Endothelial cell of umbilical vein (primary cell): ENCODE results near the gene TENM4. TPM values are rescaled to one million over a fixed set of nuclear protein-coding genes. Genes with fewer than 3 reads are reported as not detected.
A peak's percentile ranks its signal among the peaks of the same experiment; 100 is the strongest.

ENCODE experiments used
- BruUV-seq: library from RNA; stranded (reverse); fragments of 400-500 nt; replicated peaks from 2 replicates; lab custom pipeline; 2021; lab: Mats Ljungman, UMichigan
- CTCF ChIA-PET: fragments of 300-600, 350-600 bp; sonication (Branson Sonifier 250); formaldehyde crosslinking; loops from one replicate; lab custom pipeline; 2021; ENCODE audit warnings: antibody characterized with exemption, inconsistent platforms; lab: Charles Lee
- POLR2A ChIA-PET: fragments of 300-600, 350-600 bp; sonication (Branson Sonifier 250); formaldehyde crosslinking; loops from one replicate; lab custom pipeline; 2021; ENCODE audit warnings: antibody characterized with exemption, inconsistent platforms; lab: Charles Lee
- DNase-seq: peaks from one replicate; pipeline ENCODE4 v3.0.0-alpha.2; 2011; ENCODE audit warnings: low read depth, low spot score
- FAIRE-seq: peaks from 2 replicates; lab custom pipeline; 2011; peaks lifted over from hg19 to GRCh38; lab: Jason Lieb, UNC
- H2AFZ ChIP-seq: 2 replicates; pipeline ENCODE4 v1.6.0; 2012; ENCODE audit warnings: low read depth, low read length, control low read depth, inconsistent platforms
- H3K27ac ChIP-seq: 2 replicates; pipeline ENCODE4 v1.5.1; 2011; ENCODE audit warnings: low read depth, mild to moderate bottlenecking, control low read depth, low read length, moderate library complexity; ENCODE audit not compliant: insufficient read depth
- H3K27me3 ChIP-seq, 2 experiments: 2 replicates each; pipeline versions ENCODE4 v1.6.0 to v1.6.1; 2011; ENCODE audit warnings: low read length in 2 of 2, mixed read lengths in 1 of 2; ENCODE audit not compliant: control insufficient read depth in 2 of 2, insufficient read depth in 2 of 2
- H3K36me3 ChIP-seq, 2 experiments: 2 replicates in 1 of 2; 3 replicates in 1 of 2; pipeline ENCODE4 v1.5.1; 2011; ENCODE audit warnings: low read length in 2 of 2, mild to moderate bottlenecking in 1 of 2, moderate library complexity in 1 of 2; ENCODE audit not compliant: control insufficient read depth in 2 of 2, insufficient read depth in 2 of 2; ENCODE audit errors: extremely low read depth in 1 of 2
- H3K4me1 ChIP-seq: 3 replicates; pipeline ENCODE4 v1.5.1; 2011; ENCODE audit warnings: mild to moderate bottlenecking, low read length; ENCODE audit not compliant: control insufficient read depth, insufficient read depth; ENCODE audit errors: extremely low read depth
- H3K4me2 ChIP-seq: 2 replicates; pipeline ENCODE4 v1.6.1; 2011; ENCODE audit warnings: low read length, control low read depth, mixed read lengths; ENCODE audit not compliant: insufficient read depth
- H3K4me3 ChIP-seq, 3 experiments: fragments of 200-600 bp in 1 of 3; sonication (generic), shearing (Covaris generic) in 1 of 3; replicated peaks in 1 of 3; 2 replicates each; pipeline ENCODE4 v1.5.1; 2011 to 2016; ENCODE audit warnings: control low read depth in 3 of 3, low read length in 3 of 3, mild to moderate bottlenecking in 2 of 3, inconsistent platforms in 1 of 3, low read depth in 1 of 3, moderate library complexity in 1 of 3; ENCODE audit not compliant: insufficient read depth in 1 of 3
- H3K79me2 ChIP-seq: 2 replicates; pipeline ENCODE4 v1.6.0; 2012; ENCODE audit warnings: low read length, inconsistent platforms; ENCODE audit not compliant: control insufficient read depth, insufficient read depth
- H3K9ac ChIP-seq: replicated peaks from 2 replicates; pipeline ENCODE3; 2011; ENCODE audit warnings: low read length, control low read depth; ENCODE audit not compliant: insufficient read depth; ENCODE audit errors: extremely low read depth
- H3K9me1 ChIP-seq: replicated peaks from 3 replicates; pipeline ENCODE4 v1.6.0; 2011; ENCODE audit warnings: mild to moderate bottlenecking, low read length; ENCODE audit not compliant: control insufficient read depth, insufficient read depth; ENCODE audit errors: extremely low read depth
- H3K9me3 ChIP-seq: replicated peaks from 2 replicates; pipeline ENCODE4 v1.5.1; 2012; ENCODE audit warnings: low read length, inconsistent platforms; ENCODE audit not compliant: control insufficient read depth, insufficient read depth
- H4K20me1 ChIP-seq: replicated peaks from 2 replicates; pipeline ENCODE3; 2011; ENCODE audit warnings: mild to moderate bottlenecking, low read length; ENCODE audit not compliant: control insufficient read depth, insufficient read depth; ENCODE audit errors: extremely low read depth
- FOS ChIP-seq: IDR thresholded peaks from 2 replicates; pipeline ENCODE4 v1.6.1; 2011; ENCODE audit warnings: mild to moderate bottlenecking, low read length, moderate library complexity, borderline replicate concordance; ENCODE audit not compliant: insufficient read depth
- GATA2 ChIP-seq: IDR thresholded peaks from 2 replicates; pipeline ENCODE4 v1.7.0; 2011; ENCODE audit warnings: low read depth, mild to moderate bottlenecking, moderate library complexity, mixed read lengths, low read length; ENCODE audit not compliant: insufficient read length, insufficient read depth
- JUN ChIP-seq: IDR thresholded peaks from 2 replicates; pipeline ENCODE4 v1.6.1; 2011; ENCODE audit warnings: borderline replicate concordance, low read depth; ENCODE audit not compliant: insufficient read length, insufficient read depth
- MAX ChIP-seq: IDR thresholded peaks from 2 replicates; pipeline ENCODE4 v1.6.1; 2011; ENCODE audit not compliant: insufficient read depth, insufficient read length
- POLR2A ChIP-seq: IDR thresholded peaks from 2 replicates; pipeline ENCODE4 v1.6.1; 2012; ENCODE audit warnings: low read depth, mild to moderate bottlenecking, control low read depth, low read length
- dilution Hi-C: fragments of 300-500 bp; cut with MboI; formaldehyde crosslinking; loops from one replicate; pipeline ENCODE4 v1.15.0; 2019; ENCODE audit warnings: low sequenced_read_pairs; ENCODE audit not compliant: extremely low pct_ligation_motif_present
- intact Hi-C: fragments of 100-400 bp; cut with micrococcal nuclease; formaldehyde crosslinking; loops from one replicate; pipeline ENCODE4 v1.10.0; 2022
- polyA plus RNA-seq, 4 experiments: library from polyadenylated mRNA; depleted of rRNA in 3 of 4; stranded (reverse) in 3 of 4; unstranded in 1 of 4; fragments of >200 nt; gene quantifications; 2 replicates each; pipeline versions ENCODE4 v1.2.1 to v1.2.3, GENCODE V29; 2011 to 2012; ENCODE audit warnings: missing spikeins in 1 of 4
- total RNA-seq: library from RNA; stranded (reverse); gene quantifications from 2 replicates; pipeline ENCODE4 v1.2.3, GENCODE V29; 2021
- TF ChIP-seq, protein P1 (sequence below), 2 donors: IDR thresholded peaks; 1 replicate in 1 of 2; 2 replicates in 1 of 2; pipeline ENCODE4 v1.5.1; 2011; ENCODE audit warnings: low read length in 2 of 2, mild to moderate bottlenecking in 2 of 2, moderate library complexity in 2 of 2, control low read depth in 1 of 2, inconsistent platforms in 1 of 2, low read depth in 1 of 2; ENCODE audit not compliant: insufficient read depth in 1 of 2; ENCODE audit errors: extremely low read depth in 1 of 2

The TENM4 gene
- total and polyA plus RNA-seq, 2 donors (not counting 3 experiments of a cell fraction or from before 2014, with no cell fraction given): 0.06 to 0.27 TPM

DNA sequence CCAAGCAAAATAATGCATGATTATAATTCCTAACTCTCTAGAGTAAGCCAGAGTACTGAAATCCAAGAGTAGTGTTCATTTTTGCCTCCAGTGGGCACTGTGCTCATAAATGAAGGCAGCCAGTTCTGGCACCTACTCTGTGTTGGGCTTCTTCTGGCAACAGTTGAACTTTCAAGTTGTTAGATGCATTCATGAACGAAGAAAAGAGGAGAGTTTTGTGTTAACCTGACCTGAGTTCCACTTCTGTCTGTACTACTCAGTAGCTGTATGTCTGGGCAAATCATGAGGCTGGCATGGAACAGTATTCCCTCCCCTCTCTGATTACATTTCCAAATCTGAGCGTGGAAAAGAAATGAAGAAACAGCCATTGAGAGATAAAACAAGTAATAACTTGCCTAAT lies 20.3 kb upstream of the TENM4 start:
- Histone ChIP-seq H3K4me2 (no peak overlapping the region), H3K4me3 (no peak overlapping the region), H3K9me1 (no peaks in the 10 kb centered on the region), H3K27ac (no peak overlapping the region), H3K9me3 (no peaks in the 10 kb centered on the region), H3K4me1 (no peaks in the 10 kb centered on the region), H4K20me1 (no peaks in the 10 kb centered on the region), H3K79me2 (no peaks in the 10 kb centered on the region), H3K36me3 (no peaks in the 10 kb centered on the region), H2AFZ (no peak overlapping the region), H3K27me3 (no peaks in the 10 kb centered on the region), H3K9ac (no peak overlapping the region)
- POLR2A ChIA-PET: no interaction called here
- TF ChIP-seq, protein P1, sequence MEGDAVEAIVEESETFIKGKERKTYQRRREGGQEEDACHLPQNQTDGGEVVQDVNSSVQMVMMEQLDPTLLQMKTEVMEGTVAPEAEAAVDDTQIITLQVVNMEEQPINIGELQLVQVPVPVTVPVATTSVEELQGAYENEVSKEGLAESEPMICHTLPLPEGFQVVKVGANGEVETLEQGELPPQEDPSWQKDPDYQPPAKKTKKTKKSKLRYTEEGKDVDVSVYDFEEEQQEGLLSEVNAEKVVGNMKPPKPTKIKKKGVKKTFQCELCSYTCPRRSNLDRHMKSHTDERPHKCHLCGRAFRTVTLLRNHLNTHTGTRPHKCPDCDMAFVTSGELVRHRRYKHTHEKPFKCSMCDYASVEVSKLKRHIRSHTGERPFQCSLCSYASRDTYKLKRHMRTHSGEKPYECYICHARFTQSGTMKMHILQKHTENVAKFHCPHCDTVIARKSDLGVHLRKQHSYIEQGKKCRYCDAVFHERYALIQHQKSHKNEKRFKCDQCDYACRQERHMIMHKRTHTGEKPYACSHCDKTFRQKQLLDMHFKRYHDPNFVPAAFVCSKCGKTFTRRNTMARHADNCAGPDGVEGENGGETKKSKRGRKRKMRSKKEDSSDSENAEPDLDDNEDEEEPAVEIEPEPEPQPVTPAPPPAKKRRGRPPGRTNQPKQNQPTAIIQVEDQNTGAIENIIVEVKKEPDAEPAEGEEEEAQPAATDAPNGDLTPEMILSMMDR (IDR thresholded peaks at IDR 0.05; ENCODE audit: extremely low read depth in 1 of 2, insufficient read depth in 1 of 2, low read depth in 1 of 2, low read length in 2 of 2): peak in 1 of 2 donors; percentile 11
- TF ChIP-seq POLR2A: no peak
- dilution Hi-C loops (no loop called here), intact Hi-C loops (no loop called here)
- no peak for FAIRE-seq
- CTCF ChIA-PET: no interaction called here
- DNase-seq: no peak
- BruUV-seq: no TSS peak

DNA sequence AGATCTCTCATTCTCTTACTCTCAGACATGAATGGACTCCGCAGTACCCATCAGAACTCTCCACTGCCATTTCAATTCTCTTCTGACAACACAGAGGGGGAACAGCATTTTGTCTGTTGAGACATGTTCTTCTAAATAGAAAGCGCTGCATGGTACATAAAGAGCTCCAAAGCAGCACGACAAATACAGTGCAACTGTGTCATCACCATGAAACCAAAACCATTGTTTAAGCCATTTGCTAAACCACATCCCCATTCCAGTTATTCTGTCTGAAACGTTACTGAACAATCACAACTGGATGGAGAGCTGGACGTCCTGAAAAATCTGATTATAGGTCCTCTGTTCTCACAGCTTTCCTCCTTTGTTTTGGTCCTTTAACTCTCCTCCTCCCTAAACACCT lies 17.9 kb upstream of the TENM4 start:
- Histone ChIP-seq H4K20me1 (no peaks in the 10 kb centered on the region), H3K4me3 (no peak overlapping the region), H3K9me1 (no peaks in the 10 kb centered on the region), H3K36me3 (no peaks in the 10 kb centered on the region), H3K9ac (no peak overlapping the region), H3K27me3 (no peaks in the 10 kb centered on the region), H3K4me1 (no peaks in the 10 kb centered on the region), H3K4me2 (no peak overlapping the region), H3K79me2 (no peaks in the 10 kb centered on the region), H3K27ac (no peak overlapping the region), H3K9me3 (no peaks in the 10 kb centered on the region), H2AFZ (no peak overlapping the region)
- DNase-seq (no peak), FAIRE-seq (no peak)
- TF ChIP-seq JUN (no peak), GATA2 (no peak), MAX (no peak), FOS (no peak)
- TF ChIP-seq, protein P1 (IDR thresholded peaks at IDR 0.05; ENCODE audit: extremely low read depth in 1 of 2, insufficient read depth in 1 of 2, low read depth in 1 of 2, low read length in 2 of 2): no peak
- BruUV-seq: no TSS peak
- dilution Hi-C loops (no loop called here), intact Hi-C loops (no loop called here)
- ChIA-PET POLR2A (no interaction called here), CTCF (no interaction called here)
